Daoy (cell line): ENCODE results near the gene KIF26B. TPM values are rescaled to one million over a fixed set of nuclear protein-coding genes. Genes with fewer than 3 reads are reported as not detected.
"Not testable (repeated sequence)": the region's sequence is repeated elsewhere in the genome, so short reads cannot be mapped to it uniquely, and the experiment has no call there.

ENCODE experiments used
- DNase-seq: peaks from one replicate; pipeline ENCODE4 v3.0.0-alpha.2; 2015; ENCODE audit warnings: low read depth
- total RNA-seq: library from RNA; depleted of rRNA; stranded (reverse); fragments of >200 nt; shearing (Covaris generic); gene quantifications from 2 replicates; pipeline ENCODE4 v1.2.3, GENCODE V29; 2014

The KIF26B gene
- total RNA-seq, 1 experiment from 2014 or later = 1.1 TPM

DNA sequence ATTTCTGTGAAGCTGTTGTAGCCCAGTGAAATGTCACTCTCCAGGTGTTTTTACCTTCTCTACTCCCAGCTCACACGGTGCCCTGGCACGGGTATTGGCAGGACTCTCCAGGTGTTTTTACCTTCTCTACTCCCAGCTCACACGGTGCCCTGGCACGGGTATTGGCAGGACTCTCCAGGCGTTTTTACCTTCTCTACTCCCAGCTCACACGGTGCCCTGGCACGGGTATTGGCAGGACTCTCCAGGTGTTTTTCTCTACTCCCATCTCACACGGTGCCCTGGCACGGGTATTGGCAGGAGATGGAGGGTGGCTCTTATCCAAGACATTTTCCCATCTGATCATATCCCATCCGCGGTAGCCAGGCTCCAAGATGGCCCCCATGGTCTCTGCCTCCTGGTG is 540.9 kb downstream of the KIF26B start:
- not testable (repeated sequence) for DNase-seq

GRCh38 chr1:245698116-245698515 is 543.3 kb downstream of the KIF26B start:
- DNase-seq = no peak

- DNase-seq = no peak
Measured at GRCh38 chr1:245698860-245699259, 544.1 kb downstream of the KIF26B start.

DNA sequence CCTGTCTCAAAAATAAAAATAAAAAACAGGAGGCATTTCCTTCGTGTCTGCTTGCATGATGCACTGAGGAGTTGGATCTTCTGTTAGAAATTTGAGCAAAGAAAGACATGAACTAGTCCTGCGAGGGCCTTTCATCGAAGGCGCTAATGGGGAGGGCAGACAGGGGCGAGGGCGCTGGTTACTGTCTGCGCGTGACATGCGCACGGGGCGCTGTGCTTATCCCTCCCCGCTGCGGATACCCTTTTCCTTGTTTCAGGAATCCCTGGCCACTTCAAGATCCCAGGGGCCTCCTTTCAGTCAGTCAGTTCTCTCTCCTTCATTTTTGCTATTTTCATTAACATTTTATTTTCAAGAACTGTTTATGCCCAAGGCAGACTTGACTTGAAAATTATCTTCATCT is 545.8 kb downstream of the KIF26B start:
- no peak for DNase-seq

GRCh38 chr1:245701631-245702030 is 546.8 kb downstream of the KIF26B start:
- DNase-seq = no peak

DNA sequence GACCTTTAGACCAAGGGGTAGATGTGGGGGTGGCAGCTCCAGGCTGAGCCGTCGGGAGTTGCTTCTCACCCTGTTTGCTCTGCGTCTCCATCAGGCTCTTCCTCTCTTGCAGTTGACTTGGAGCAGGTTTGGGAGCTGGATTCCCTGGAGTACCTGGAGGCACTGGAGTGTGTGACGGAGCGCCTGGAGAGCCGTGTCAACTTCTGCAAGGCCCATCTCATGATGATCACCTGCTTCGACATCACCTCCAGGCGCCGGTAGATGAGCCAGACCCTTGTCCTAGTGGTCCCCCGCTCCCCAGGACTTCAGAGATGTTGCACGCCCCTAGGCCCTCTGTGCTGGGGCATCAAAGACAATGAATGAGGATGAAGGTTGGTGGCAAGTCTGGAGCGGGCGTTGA is 547.6 kb downstream of the KIF26B start:
- no peak for DNase-seq

DNA sequence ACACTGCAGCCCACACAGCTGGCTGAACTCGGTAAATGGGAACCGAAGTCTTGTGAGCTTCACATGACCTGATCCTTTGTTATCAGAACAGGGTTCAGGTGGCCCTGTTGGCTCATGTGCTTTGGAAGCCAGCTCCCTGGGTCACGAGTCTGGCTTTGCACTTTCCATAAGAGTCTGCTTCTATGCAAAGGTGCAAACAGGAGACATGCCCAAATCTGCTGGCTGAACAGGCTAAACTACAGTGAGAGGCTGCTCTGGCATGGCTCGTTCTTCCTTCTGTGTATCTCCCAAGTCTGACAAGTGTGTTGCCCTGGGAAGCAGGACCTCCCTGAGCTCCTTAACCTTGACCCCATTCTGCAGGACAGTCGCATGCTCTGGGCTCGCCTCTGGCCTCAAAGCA is 549.6 kb downstream of the KIF26B start:
- no peak for DNase-seq

- peak; percentile 81 for DNase-seq
Measured at GRCh38 chr1:245704765-245705164, 550.0 kb downstream of the KIF26B start.

DNA sequence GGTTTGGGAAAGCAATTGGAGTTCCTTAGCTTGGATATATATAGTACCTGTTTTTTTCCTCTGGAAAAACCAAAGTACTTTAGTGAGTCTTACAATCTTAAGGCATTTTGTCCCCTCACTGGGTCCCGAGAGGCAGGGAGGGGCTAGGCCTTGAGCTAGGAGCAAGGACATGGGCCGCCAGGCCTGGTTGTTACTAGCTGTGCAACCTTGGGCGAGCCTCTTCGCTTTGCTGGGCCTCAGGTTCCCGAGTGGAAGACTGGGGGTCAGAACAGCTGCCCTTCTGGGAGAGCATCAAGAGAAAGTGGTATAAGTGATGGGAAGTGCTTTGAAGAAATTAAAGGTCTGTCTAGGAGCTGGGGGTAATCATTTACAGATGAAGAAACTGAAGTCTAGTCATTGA is 553.2 kb downstream of the KIF26B start:
- DNase-seq = no peak

GRCh38 chr1:245710961-245711903 is 556.4 kb downstream of the KIF26B start:
- no peak for DNase-seq

DNA sequence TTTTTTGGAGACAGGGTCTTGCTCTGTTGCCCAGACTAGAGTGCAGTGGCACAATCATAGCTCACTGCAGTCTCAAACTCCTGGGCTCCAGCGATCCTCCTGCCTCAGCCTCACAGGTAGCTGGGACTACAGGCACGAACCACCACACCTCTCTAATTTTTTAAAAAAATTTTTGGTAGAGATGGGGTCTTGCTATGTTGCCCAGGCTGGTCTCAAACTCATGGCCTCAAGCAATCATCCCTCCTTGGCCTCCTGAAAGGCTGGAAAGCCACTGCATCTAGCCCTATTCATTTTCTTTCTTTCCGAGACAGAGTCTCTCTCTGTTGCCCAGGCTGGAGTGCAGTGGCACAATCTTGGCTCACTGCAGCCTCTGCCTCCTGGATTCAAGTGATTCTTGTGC is 559.2 kb downstream of the KIF26B start:
- DNase-seq = not testable (repeated sequence)

GRCh38 chr1:245715291-245715701 is 560.5 kb downstream of the KIF26B start:
- DNase-seq = peak; percentile 33

GRCh38 chr1:245715970-245716369 is 561.2 kb downstream of the KIF26B start:
- peak; percentile 77 for DNase-seq

DNA sequence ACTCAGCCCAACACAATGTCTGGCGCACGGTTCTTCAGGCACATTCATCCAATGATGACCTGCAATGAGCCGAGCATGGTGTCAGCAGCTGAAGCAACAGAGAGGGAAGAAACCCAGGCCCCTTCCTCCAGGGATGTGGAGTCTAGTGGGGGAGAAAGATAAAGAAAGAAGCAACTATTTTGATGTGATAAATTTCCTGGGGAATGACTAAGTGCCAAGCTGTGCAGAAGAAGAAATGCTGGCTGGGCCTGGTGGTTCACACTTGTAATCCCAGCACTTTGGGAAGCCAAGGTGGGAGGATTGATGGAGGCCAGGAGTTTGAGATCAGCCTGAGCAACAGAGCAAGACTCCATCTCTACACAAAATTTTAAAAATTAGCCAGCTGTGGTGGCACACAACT is 561.8 kb downstream of the KIF26B start:
- DNase-seq = no peak

DNA sequence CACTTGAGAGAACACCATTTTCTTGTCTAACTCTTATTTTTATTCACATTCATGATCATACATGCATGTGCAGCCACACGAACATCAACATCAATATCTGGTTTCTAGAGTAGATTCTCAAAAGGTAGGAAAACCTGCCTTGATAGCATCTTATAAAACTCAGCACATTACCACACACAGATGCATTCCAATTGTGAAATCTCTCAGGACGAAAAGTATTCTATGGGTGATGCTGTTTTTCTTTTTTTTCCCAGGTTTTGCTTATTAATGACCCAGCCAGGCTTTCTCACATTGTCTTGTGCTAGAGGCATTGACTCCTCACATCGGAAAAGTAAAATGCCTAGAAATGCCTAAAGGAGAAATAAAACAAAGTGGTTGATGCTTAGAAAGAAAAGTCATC is 562.8 kb downstream of the KIF26B start:
- no peak for DNase-seq

DNA sequence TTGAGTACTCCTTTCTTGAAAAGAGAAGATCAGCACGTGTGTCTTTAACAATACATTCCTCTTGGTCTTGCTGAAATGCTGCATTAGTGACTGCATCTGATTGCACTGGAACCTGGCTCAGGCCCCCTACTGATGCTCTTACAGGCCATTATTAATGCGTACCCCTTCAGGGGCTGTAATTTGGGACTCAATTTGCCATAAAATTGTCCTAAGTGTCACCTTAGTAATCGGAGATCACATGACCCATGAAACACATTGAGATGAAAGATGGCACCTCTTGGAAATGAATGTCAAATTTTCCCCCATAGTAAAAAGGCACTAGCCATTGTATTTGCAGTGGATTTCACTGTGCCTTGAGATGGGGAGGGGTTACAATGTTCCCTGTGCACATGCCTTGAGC is 563.3 kb downstream of the KIF26B start:
- no peak for DNase-seq

DNA sequence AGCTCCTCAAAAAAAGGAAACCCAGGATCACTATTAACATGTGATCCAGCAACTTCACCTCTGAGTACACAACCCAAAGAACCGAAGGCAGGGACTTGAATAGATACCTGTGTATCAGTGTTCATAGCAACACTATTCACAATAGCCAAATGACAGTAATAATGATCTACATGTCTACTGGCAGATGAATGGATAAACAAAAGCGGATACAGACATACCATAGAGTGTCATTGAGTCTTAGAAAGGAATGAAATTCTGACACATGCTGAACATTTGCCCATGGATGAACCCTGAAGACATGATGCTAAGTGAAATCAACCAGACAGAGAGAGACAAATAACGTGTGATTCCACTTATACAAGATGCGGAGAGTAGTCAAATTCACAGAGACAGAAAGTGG is 564.2 kb downstream of the KIF26B start:
- DNase-seq = no peak

- no peak for DNase-seq
Measured at GRCh38 chr1:245721488-245721887, 566.7 kb downstream of the KIF26B start.

GRCh38 chr1:245728035-245728434 is 573.2 kb downstream of the KIF26B start:
- DNase-seq = not testable (repeated sequence)

GRCh38 chr1:245730801-245731200 is 576.0 kb downstream of the KIF26B start:
- no peak for DNase-seq

DNA sequence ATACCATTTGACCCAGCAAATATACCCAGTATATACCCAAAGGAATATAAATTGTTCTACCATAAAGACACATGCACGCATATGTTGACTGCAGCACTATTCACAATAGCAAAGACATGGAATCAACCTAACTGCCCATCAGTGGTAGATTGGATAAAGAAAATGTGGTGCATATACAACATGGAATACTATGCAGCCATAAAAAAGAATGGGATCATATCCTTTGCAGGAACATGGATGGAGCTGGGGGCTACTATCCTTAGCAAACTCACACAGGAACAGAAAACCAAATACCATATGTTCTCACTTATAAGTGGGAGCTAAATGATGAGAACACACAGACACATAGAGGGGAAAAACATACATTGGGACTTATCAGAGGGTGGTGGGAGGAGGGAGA is 585.6 kb downstream of the KIF26B start:
- not testable (repeated sequence) for DNase-seq

GRCh38 chr1:245742896-245743295 is 588.1 kb downstream of the KIF26B start:
- peak; percentile 60 for DNase-seq

DNA sequence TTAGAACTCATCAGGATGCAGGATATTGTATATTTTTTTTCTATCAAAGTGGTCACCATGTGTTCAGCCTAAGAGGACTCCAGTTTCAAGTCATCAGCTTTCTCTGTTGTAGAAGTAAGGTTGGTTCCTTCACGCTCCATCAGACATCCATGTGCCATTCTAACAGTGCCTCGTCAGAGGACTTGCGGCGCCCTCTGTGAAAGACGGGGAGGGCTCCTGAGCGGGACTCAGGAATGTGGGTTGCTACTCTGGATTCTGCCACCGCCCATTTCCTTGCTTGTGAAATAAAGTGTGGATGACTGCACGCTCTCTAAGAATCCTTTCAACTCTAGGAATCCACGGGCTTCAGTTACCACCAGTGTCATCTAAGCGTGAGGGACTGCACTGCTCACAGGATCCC is 593.5 kb downstream of the KIF26B start:
- DNase-seq = no peak

GRCh38 chr1:245748646-245749045 is 593.9 kb downstream of the KIF26B start:
- DNase-seq = no peak
